ENCODE data around the gene PPP2R3A.
"Not testable (repeated sequence)": the region's sequence is repeated elsewhere in the genome, so short reads cannot be mapped to it uniquely, and the experiment has no call there.

Gene PPP2R3A

GRCh38 chr3:136105044-136105443 is 139.5 kb downstream of the PPP2R3A start:
- no peak for DNase-seq

- no peak for DNase-seq
These were observed 140.6 kb downstream of the PPP2R3A start for GRCh38 chr3:136106101-136106500.

- DNase-seq = no peak
These were observed 144.0 kb downstream of the PPP2R3A start for GRCh38 chr3:136109499-136109898.

- no peak for DNase-seq
These were observed 145.0 kb downstream of the PPP2R3A start for GRCh38 chr3:136110481-136110880.

GRCh38 chr3:136114421-136114820 is 148.9 kb downstream of the PPP2R3A start:
- peak; percentile 10 for DNase-seq

GRCh38 chr3:136119332-136119731 is 153.8 kb downstream of the PPP2R3A start:
- DNase-seq = not testable (repeated sequence)

- DNase-seq = not testable (repeated sequence)
These were observed 154.3 kb downstream of the PPP2R3A start for GRCh38 chr3:136119783-136120182.

- no peak for DNase-seq
These were observed 155.1 kb downstream of the PPP2R3A start for GRCh38 chr3:136120373-136121348.

- DNase-seq = no peak
These were observed 156.5 kb downstream of the PPP2R3A start for GRCh38 chr3:136122006-136122405.

GRCh38 chr3:136131647-136132046 is 166.1 kb downstream of the PPP2R3A start:
- not testable (repeated sequence) for DNase-seq

GRCh38 chr3:136134091-136134490 is 168.6 kb downstream of the PPP2R3A start:
- no peak for DNase-seq

GRCh38 chr3:136135039-136135802 is 169.7 kb downstream of the PPP2R3A start:
- no peak for DNase-seq

GRCh38 chr3:136136454-136136853 is 170.9 kb downstream of the PPP2R3A start:
- no peak for DNase-seq

GRCh38 chr3:136141291-136141785 is 175.8 kb downstream of the PPP2R3A start:
- DNase-seq = no peak

GRCh38 chr3:136141891-136142290 is 176.4 kb downstream of the PPP2R3A start:
- DNase-seq = no peak

GRCh38 chr3:136142592-136142991 is 177.1 kb downstream of the PPP2R3A start:
- DNase-seq = no peak

GRCh38 chr3:136144397-136144796 is 178.9 kb downstream of the PPP2R3A start:
- not testable (repeated sequence) for DNase-seq

- DNase-seq = no peak
These were observed 181.6 kb downstream of the PPP2R3A start for GRCh38 chr3:136146981-136147729.

- DNase-seq = no peak
These were observed 184.1 kb downstream of the PPP2R3A start for GRCh38 chr3:136149667-136150066.

- DNase-seq = no peak
These were observed 185.7 kb downstream of the PPP2R3A start for GRCh38 chr3:136151219-136151618.

GRCh38 chr3:136152176-136152843 is 186.8 kb downstream of the PPP2R3A start:
- no peak for DNase-seq

GRCh38 chr3:136152963-136153362 is 187.4 kb downstream of the PPP2R3A start:
- DNase-seq = no peak
